HG02870 (cell line): ENCODE data around the gene PEAK1.

Experiments used
- ATAC-seq: cut with Tn5 transposase; IDR thresholded peaks from one replicate; pipeline ENCODE4 v1.9.1; 2021; ENCODE audit warnings: mild to moderate bottlenecking, moderate library complexity; ENCODE audit not compliant: unreplicated experiment

The PEAK1 gene

GRCh38 chr15:77143616-77144015, 276.3 kb downstream of the PEAK1 start:
- no peak for ATAC-seq

GRCh38 chr15:77143191-77143590, 276.7 kb downstream of the PEAK1 start:
- ATAC-seq, result no peak

- no peak for ATAC-seq
Observed at GRCh38 chr15:77140220-77140619, 279.7 kb downstream of the PEAK1 start.

- no peak for ATAC-seq
Observed at GRCh38 chr15:77139312-77139711, 280.6 kb downstream of the PEAK1 start.

- no peak for ATAC-seq
Observed at GRCh38 chr15:77138167-77138522, 281.8 kb downstream of the PEAK1 start.

GRCh38 chr15:77135181-77135580, 284.7 kb downstream of the PEAK1 start:
- no peak for ATAC-seq

GRCh38 chr15:77130315-77130930, 289.5 kb downstream of the PEAK1 start:
- ATAC-seq, result no peak

- no peak for ATAC-seq
Observed at GRCh38 chr15:77127626-77128025, 292.3 kb downstream of the PEAK1 start.

- ATAC-seq, result no peak
Observed at GRCh38 chr15:77126529-77127326, 293.2 kb downstream of the PEAK1 start.

GRCh38 chr15:77123854-77124253, 296.1 kb downstream of the PEAK1 start:
- no peak for ATAC-seq

GRCh38 chr15:77122576-77122975, 297.3 kb downstream of the PEAK1 start:
- ATAC-seq, result no peak

- no peak for ATAC-seq
Observed at GRCh38 chr15:77121599-77121998, 298.3 kb downstream of the PEAK1 start.

GRCh38 chr15:77120576-77120975, 299.3 kb downstream of the PEAK1 start:
- ATAC-seq, result no peak

GRCh38 chr15:77119446-77119845, 300.5 kb downstream of the PEAK1 start:
- ATAC-seq, result no peak

GRCh38 chr15:77118882-77119321, 301.0 kb downstream of the PEAK1 start:
- no peak for ATAC-seq

- no peak for ATAC-seq
Observed at GRCh38 chr15:77115179-77115578, 304.7 kb downstream of the PEAK1 start.

- ATAC-seq, result no peak
Observed at GRCh38 chr15:77112838-77113504, 306.9 kb downstream of the PEAK1 start.

GRCh38 chr15:77111789-77112188, 308.1 kb downstream of the PEAK1 start:
- ATAC-seq, result no peak

GRCh38 chr15:77107531-77108355, 312.2 kb downstream of the PEAK1 start:
- ATAC-seq, result no peak

GRCh38 chr15:77107068-77107467, 312.8 kb downstream of the PEAK1 start:
- ATAC-seq, result no peak

- ATAC-seq, result no peak
Observed at GRCh38 chr15:77104155-77104554, 315.7 kb downstream of the PEAK1 start.
